Ovary (tissue), 9 donors: Measurements from ENCODE around the gene UCK1. TPM values are rescaled to one million over a fixed set of nuclear protein-coding genes. Genes with fewer than 3 reads are reported as not detected.

ENCODE experiments used
- DNase-seq, 5 donors: peaks; one replicate each; pipeline ENCODE4 v3.0.0-alpha.2; 2019 to 2020
- H3K27ac ChIP-seq, 2 donors: fragments of 200-600 bp; one replicate each; pipeline versions ENCODE4 v1.5.1 to v1.8.0; 2019 to 2022
- H3K27me3 ChIP-seq: fragments of 200-600 bp; one replicate; pipeline ENCODE4 v1.8.0; 2022
- H3K36me3 ChIP-seq: fragments of 200-600 bp; sonication (generic); one replicate; pipeline ENCODE4 v1.5.1; 2019
- H3K4me1 ChIP-seq: one replicate; pipeline ENCODE4 v1.8.1; 2013; ENCODE audit warnings: mild to moderate bottlenecking, moderate library complexity; ENCODE audit not compliant: insufficient read depth
- H3K4me3 ChIP-seq: fragments of 200-600 bp; sonication (generic); one replicate; pipeline ENCODE4 v1.5.1; 2017
- H3K9me3 ChIP-seq, 2 donors: fragments of 200-600 bp in 1 of 2; sonication (generic) in 1 of 2; one replicate each; pipeline versions ENCODE4 v1.5.1 to v1.8.1; 2013 to 2019; ENCODE audit warnings: mild to moderate bottlenecking in 1 of 2, moderate library complexity in 1 of 2
- EP300 ChIP-seq: sonication (generic); formaldehyde crosslinking; IDR thresholded peaks from one replicate; pipeline ENCODE4 v1.6.1; 2017; ENCODE audit warnings: antibody characterized with exemption
- POLR2A ChIP-seq: fragments of 450-650 bp; IDR thresholded peaks from one replicate; pipeline ENCODE4 v1.6.1; 2017; ENCODE audit warnings: antibody characterized with exemption, mild to moderate bottlenecking, moderate library complexity
- WGBS, 3 donors: extraction: QIAGEN DNeasy Blood & Tissue Kit in 1 of 3; methylation state at CpG; one replicate each; pipeline versions ENCODE4 v1.1.5 to v1.1.7; 2013 to 2017; 5-methylcytosine and 5-hydroxymethylcytosine counted together
- intact Hi-C, 4 donors: fragments of 100-400 bp; cut with DNase I; formaldehyde crosslinking; loops; one replicate each; pipeline versions ENCODE4 v1.11.0 to v1.15.1; 2022 to 2023
- polyA plus RNA-seq, 2 donors: library from polyadenylated mRNA; stranded (reverse); fragments of 200-250 nt in 1 of 2; fragments of 350-450 nt in 1 of 2; fragmentation: Illumina TruSeq in 1 of 2; extraction: RNeasy Lipid Tissue Mini Kit (QIAGEN cat#74804) in 1 of 2; gene quantifications; one replicate each; pipeline ENCODE4 v1.2.3, GENCODE V29; 2013 to 2014
- total RNA-seq, 7 donors: library from RNA; depleted of rRNA in 2 of 7; stranded (reverse); fragments of >200 nt in 2 of 7; fragmentation: NEBNext Ultra II Directional in 3 of 7; extraction: Animal tissue kit (Norgen Biotek cat#: 25700) in 3 of 7; gene quantifications; one replicate each; pipeline versions ENCODE4 v1.1.0 to v1.2.4, GENCODE V29; 2016 to 2023
- TF ChIP-seq, protein P1 (sequence below), 3 donors: fragments of 450-650 bp in 2 of 3; fragments of 200-600 bp in 1 of 3; IDR thresholded peaks; one replicate each; pipeline versions ENCODE4 v1.5.1 to v1.8.0; 2016 to 2022; ENCODE audit warnings: antibody characterized with exemption in 3 of 3, mild to moderate bottlenecking in 1 of 3
- donor health status: DM: no; HTN: no; CAD: no; lungs with moderate emphysema.
- donor health status: DM: no; HTN: no; CAD: no.
- donor health status: Bipolar disorder and iron deficiency.
- donor health status: DM: yes; HTN: yes; CAD: no.
- donor health status: DM: no; HTN: no; CAD: no.
- donor health status: DM: yes; HTN: yes; CAD: no.

UCK1 gene
- total and polyA plus RNA-seq, 9 donors: 19.8 to 37.9 (median 29.7) TPM

- no peaks in the 10 kb centered on the region for H3K27me3 ChIP-seq
- H3K4me3 ChIP-seq: no peak overlapping the region
- H3K9me3 ChIP-seq: no peaks in the 10 kb centered on the region
- no peaks in the 10 kb centered on the region for H3K4me1 ChIP-seq
- no peak for DNase-seq
- intact Hi-C loops: no loop called here
- H3K27ac ChIP-seq: no peak overlapping the region
- TF ChIP-seq, protein P1, sequence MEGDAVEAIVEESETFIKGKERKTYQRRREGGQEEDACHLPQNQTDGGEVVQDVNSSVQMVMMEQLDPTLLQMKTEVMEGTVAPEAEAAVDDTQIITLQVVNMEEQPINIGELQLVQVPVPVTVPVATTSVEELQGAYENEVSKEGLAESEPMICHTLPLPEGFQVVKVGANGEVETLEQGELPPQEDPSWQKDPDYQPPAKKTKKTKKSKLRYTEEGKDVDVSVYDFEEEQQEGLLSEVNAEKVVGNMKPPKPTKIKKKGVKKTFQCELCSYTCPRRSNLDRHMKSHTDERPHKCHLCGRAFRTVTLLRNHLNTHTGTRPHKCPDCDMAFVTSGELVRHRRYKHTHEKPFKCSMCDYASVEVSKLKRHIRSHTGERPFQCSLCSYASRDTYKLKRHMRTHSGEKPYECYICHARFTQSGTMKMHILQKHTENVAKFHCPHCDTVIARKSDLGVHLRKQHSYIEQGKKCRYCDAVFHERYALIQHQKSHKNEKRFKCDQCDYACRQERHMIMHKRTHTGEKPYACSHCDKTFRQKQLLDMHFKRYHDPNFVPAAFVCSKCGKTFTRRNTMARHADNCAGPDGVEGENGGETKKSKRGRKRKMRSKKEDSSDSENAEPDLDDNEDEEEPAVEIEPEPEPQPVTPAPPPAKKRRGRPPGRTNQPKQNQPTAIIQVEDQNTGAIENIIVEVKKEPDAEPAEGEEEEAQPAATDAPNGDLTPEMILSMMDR (IDR thresholded peaks at IDR 0.05): no peak
- no peak for TF ChIP-seq EP300
- WGBS, 3 donors: 66 to 81% (median 75%) methylated on average over 22 of the region's 22 CpGs
- no peaks in the 10 kb centered on the region for H3K36me3 ChIP-seq
Measured at GRCh38 chr9:131495785-131496184, 35.3 kb downstream of the UCK1 start.

DNA sequence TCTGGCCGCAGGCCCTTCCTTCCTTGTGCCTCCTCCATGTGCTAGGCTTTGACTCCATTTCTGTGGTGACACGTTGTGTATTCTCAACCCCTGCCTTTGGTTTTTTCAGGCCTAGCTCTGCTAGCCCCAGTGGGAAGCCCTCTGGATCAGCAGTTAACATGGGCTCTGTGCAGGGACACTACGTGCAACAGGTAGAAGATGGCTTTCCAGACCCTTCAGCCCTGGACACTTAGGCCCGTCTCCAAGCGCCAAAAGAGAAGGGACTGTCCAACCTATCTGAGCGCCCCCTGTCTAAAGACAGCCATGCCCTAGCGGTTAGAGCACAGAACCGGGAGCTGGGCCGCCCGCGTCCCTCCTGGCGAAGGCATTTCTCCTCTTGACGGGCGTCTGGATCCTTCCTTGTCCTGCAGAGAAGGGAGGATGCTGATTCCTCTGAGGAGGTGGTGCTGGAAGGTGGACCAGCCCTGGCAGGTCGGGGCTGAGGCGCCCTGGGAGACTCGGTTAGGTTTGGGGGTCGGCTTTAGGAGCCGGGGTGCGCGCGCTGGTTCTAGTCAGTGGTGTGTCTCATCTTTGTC is 36.7 kb downstream of the UCK1 start:
- H3K27ac ChIP-seq: no peak overlapping the region
- TF ChIP-seq POLR2A (no peak), EP300 (no peak)
- TF ChIP-seq, protein P1 (IDR thresholded peaks at IDR 0.05): no peak
- 85 to 89% (median 88%) methylated on average over 22 of the region's 22 CpGs for WGBS, 3 donors
- no peaks in the 10 kb centered on the region for H3K9me3 ChIP-seq
- no peak overlapping the region for H3K4me3 ChIP-seq
- intact Hi-C loops: no loop called here
- no peaks in the 10 kb centered on the region for H3K36me3 ChIP-seq
- H3K4me1 ChIP-seq: no peaks in the 10 kb centered on the region
- no peaks in the 10 kb centered on the region for H3K27me3 ChIP-seq
- no peak for DNase-seq

DNA sequence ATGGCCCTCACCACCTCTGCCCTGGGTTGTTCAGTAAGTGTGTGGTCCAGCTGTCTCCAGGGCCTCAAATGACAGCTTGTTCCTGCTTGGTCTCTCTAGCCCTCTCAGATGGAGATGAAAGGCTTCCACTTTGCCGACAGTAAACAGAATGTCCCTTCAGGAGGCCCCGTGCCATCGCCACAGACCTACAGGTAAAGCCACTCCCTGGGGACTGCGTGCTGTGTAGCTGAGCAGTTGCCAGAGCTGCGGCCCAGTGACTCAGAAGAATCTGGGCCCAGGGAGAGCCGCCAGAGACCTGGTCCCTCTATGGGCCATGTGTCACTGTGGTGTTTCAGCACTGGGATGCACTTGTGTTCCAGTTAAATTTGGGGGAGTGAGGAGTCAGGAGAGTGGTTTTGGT is 39.0 kb downstream of the UCK1 start:
- intact Hi-C loops: no loop called here
- no peaks in the 10 kb centered on the region for H3K9me3 ChIP-seq
- 76 to 86% (median 84%) methylated on average over 6 of the region's 6 CpGs for WGBS, 3 donors
- H3K36me3 ChIP-seq: no peaks in the 10 kb centered on the region
- no peak for DNase-seq
- TF ChIP-seq, protein P1 (IDR thresholded peaks at IDR 0.05): no peak
- no peak for TF ChIP-seq POLR2A
- no peak overlapping the region for H3K4me3 ChIP-seq
- H3K27ac ChIP-seq: no peak overlapping the region
- no peaks in the 10 kb centered on the region for H3K4me1 ChIP-seq
- no peaks in the 10 kb centered on the region for H3K27me3 ChIP-seq

GRCh38 chr9:131491001-131491710 is 39.9 kb downstream of the UCK1 start:
- intact Hi-C loops: no loop called here
- no peak overlapping the region for H3K4me3 ChIP-seq

More at GRCh38 chr9:131491001-131491710, 39.9 kb downstream of the UCK1 start:
- no peaks in the 10 kb centered on the region for H3K27me3 ChIP-seq
- 89 to 91% (median 90%) methylated on average over 20 of the region's 20 CpGs for WGBS, 3 donors
- H3K4me1 ChIP-seq: no peaks in the 10 kb centered on the region
- H3K27ac ChIP-seq: no peak overlapping the region
- H3K9me3 ChIP-seq: no peaks in the 10 kb centered on the region
- no peaks in the 10 kb centered on the region for H3K36me3 ChIP-seq
- TF ChIP-seq POLR2A (no peak), EP300 (no peak)
- TF ChIP-seq, protein P1 (IDR thresholded peaks at IDR 0.05): no peak
- DNase-seq: no peak
